KBM-7 (cell line): ENCODE results near the gene TBC1D13.
A peak's percentile ranks its signal among the peaks of the same experiment; 100 is the strongest.

Experiments
- DNase-seq: peaks from one replicate; pipeline ENCODE4 v3.0.0-alpha.2; 2015
- in situ Hi-C: fragments of 300-500 bp; cut with MboI; formaldehyde crosslinking; loops from 2 replicates; pipeline ENCODE4 v1.14.3; 2020; ENCODE audit warnings: low sequenced_read_pairs, low pct_unique_long_range_greater_than_20kb, mixed read lengths

The TBC1D13 gene

DNA sequence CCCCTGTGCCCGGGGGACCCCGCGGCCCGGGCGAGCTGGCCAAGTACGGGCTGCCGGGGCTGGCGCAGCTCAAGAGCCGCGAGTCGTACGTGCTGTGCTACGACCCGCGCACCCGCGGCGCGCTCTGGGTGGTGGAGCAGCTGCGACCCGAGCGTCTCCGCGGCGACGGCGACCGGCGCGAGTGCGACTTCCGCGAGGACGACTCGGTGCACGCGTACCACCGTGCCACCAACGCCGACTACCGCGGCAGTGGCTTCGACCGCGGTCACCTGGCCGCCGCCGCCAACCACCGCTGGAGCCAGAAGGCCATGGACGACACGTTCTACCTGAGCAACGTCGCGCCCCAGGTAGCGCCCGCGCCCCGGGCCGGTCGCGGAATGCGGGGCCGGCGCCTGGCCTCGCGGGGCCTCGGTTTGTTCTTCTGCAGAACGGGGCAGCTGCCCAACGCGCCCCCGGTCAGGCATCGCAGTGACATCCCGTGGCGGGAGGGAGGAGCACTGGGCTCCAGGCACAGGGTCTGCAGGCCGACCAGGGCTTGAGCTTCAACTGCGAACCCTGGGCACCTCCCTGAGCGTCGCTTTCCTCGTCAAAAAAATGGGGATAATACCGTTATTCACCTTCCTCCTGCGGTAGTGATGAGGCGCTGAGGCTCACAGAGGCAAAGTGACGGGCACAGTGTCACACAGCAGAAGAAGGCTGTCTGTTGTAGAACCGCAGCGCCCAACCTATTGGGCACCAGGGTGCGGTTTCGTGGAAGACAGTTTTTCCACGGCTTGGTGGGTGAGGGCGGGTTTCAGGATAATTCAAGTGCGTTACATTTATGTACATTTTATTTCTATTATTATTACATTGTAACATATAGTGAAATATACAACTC, 32.0 kb downstream of the TBC1D13 start:
- DNase-seq: peak; percentile 44
- in situ Hi-C loops: no loop called here

DNA sequence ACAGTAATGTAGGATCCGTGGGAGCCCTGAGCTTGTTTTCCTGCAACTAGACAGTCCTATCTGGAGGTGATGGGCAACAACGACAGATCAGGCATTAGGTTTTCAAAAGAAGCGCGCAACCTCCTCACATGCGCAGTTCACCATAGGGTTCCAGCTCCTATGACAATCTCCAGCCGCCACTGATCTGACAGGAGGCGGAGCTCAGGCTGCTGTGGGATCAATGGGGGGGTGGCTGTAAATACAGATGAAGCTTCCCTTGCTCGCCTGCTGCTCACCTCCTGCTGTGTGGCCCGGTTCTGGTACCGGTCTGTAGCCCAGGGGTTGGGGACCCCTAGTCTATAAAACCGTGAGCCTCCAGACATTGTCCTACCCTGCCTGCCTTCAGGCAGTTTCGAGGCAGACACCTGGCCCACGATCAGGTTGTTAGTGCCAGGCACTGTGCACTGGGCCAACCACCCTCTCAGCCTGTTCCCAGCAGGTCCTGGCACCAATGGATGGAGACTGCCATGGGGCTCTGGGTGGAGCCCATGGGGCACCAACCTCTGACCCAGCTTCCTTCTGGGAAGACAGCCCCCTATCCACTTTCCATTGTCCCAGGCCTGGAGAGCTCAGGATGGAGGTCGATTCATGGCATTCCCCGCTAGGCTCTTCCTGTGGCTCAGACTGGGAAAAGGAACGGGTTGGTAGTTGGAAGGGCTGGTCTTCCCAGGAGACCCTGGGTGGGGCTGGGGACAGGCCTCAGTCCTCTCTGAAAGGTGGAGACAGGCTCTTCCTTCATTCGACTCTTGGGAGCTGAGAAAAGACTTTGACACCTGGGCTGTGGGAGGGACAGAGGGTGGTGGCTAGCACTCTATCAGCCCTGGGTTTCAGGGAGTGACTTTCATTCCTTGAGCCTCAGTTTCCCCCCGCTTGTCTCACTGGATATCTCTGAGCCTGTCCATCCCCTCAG, 32.9 kb downstream of the TBC1D13 start:
- in situ Hi-C loops: no loop called here
- DNase-seq: peak; percentile 28

DNA sequence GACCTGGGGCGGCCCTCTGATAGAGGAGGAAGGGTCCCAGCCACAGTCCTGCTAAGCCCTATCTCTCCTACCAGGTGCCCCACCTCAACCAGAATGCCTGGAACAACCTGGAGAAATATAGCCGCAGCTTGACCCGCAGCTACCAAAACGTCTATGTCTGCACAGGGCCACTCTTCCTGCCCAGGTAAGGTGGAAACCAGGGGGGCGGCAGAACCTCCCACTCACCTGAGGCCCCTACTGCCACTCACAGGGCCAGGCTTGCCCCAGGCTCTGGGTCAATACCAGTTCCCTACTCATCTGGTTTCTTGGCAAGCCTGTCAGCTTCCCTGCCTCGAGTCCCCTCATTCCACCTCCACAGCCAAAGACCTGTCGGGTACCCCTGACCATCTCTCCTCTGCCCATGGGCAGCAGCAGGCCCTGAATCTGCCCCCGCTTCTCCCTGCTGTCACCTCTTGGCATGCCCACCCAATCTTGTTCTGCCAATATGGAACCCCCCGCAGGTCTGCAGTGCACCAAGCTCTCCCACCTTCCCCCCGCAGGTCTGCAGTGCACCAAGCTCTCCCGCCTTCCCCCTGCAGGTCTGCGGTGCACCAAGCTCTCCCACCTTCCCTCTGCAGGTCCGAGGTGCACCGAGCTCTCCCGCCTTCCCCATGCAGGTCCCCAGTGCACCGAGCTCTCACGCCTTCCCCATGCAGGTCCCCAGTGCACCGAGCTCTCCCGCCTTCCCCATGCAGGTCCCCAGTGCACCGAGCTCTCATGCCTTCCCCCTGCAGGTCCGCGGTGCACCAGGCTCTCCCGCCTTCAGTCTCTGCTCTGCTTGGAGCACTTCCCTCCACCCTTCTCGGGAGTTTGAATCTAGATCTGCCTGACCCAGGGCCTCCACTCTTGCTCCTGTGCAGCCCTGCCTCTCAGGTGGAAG, 33.9 kb downstream of the TBC1D13 start:
- no peak for DNase-seq
- in situ Hi-C loops: no loop called here

DNA sequence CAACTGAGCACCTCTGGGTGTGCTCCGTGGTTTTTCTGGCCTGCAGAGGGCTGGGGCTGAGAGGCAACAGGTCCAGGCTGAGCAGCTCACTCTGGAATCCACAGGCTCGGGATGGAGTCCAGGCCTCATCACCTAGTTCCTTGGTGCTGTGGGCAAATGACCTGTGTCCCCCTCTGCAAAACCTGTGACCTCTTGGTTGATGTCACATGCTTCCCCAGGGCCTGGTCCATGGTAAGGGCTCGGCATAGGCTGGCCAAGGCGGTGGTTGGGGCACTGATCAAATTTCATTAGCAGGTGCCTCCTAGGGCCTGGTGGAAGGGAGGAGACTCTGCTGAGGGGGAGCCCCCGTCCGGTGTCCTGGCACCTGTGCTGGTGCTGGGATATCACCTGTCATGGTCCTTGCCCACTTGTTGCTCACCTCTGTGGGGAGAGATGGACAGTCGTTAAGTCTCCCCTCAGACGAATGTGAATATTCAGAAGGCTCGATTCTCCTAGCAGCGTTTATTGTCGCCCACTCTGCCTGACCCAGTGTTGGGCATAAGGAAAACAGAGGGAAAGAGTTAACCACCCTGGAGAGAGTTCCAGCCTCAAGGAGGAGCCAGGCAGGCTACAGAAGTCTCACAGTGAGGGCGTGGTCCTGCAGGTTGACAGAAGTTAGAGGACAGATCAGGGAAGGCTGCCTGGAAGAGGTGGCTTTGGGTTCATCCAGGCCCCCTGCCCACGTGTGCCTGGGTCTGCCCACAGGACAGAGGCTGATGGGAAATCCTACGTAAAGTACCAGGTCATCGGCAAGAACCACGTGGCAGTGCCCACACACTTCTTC, 34.7 kb downstream of the TBC1D13 start:
- DNase-seq: no peak
- in situ Hi-C loops: no loop called here

DNA sequence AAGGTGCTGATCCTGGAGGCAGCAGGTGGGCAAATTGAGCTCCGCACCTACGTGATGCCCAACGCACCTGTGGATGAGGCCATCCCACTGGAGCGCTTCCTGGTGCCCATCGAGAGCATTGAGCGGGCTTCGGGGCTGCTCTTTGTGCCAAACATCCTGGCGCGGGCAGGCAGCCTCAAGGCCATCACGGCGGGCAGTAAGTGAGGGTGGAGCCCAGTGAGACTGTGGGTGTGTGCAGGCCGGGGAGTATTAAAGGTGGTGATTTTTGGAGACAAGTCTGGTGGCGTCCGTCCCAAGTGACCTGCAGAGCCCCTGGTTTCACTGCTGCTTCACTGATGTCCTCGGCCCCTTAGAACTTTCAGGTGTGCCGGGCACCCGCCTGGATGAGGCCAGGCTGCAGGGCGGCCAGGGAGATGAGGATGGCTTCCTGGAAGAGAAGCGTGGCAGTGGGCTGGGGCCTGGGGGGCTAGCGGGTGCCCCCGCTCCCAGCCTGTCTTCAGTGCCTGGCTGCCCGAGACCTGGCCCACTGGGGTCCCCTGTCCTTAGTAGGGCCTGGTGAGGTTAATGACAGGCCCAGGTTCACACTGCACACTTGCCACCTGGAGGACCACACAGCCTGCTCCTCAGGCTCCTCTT, 35.5 kb downstream of the TBC1D13 start:
- no peak for DNase-seq

DNA sequence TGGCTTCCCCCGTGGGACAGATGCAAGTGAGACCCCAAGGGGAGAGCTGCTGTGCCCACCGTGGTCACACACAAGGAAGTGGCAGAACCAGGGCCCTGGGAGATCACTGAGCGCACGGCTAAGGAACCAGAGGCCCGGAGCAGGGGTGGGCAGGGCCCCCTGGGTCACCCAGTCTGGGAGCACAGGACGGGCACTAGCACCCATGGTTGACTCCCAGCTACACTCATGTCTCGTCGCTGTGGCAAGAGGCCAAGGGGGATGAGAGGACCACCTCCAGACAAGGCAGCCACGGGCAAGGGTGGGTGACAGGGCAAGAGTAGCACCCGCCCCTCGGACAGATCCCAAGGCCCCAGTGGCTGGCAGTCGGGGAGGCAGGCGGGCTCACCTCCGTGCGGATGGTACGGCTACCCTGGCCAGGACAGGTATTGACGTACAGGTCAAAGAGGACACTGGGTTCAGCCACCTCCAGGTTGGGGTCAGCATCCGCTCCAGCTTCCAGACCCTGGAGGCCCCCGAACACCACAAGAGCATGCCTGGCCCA, 36.4 kb downstream of the TBC1D13 start:
- in situ Hi-C loops: no loop called here
- no peak for DNase-seq

More for the DNA sequence above, 35.5 kb downstream of the TBC1D13 start:
- in situ Hi-C loops: no loop called here

DNA sequence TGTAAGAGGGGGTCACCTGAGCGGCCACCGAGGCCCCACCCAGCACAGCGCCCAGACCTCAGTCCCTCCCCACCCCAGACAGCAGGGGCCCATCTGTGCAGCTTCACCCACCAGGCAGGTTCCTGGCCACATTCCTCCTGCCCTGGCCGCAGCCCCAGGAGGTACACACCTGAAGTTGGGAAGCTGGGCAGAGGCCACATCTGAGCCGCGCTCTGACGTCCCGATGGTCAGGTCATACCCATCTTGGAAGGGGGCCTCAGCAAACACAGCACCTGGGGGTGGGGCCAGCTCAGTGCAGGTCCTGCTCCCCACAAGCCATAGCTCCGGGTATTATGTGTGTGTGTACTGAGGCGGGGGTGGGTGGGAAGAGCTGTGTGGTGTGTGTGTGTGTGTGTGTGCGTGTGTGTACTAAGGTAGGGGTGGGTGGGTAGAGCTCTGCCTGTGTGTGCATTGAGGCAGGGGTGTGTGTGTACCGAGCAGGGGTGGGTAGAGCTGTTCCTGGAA, 36.9 kb downstream of the TBC1D13 start:
- in situ Hi-C loops: no loop called here

DNA sequence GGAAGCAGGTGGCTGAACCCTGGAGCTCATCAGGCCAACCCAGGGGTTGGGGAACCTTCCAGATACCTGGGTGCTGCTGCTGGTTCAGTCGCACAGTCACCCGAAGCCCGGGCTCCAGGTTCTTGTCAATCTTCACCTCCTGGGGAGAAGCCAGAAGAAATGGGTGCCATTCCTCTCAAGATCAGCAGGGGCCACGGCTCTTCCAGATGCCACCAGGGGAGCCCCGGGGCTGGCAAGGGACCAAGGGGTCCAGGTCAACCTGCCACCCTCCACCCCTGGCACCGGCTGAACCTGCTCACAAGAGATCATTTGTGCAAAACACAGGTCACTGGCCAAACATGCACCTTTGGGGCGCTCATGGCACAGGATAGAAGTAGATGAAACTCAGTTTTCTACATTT, 37.9 kb downstream of the TBC1D13 start:
- in situ Hi-C loops: no loop called here
- no peak for DNase-seq

More for the DNA sequence above, 36.9 kb downstream of the TBC1D13 start:
- DNase-seq: no peak

DNA sequence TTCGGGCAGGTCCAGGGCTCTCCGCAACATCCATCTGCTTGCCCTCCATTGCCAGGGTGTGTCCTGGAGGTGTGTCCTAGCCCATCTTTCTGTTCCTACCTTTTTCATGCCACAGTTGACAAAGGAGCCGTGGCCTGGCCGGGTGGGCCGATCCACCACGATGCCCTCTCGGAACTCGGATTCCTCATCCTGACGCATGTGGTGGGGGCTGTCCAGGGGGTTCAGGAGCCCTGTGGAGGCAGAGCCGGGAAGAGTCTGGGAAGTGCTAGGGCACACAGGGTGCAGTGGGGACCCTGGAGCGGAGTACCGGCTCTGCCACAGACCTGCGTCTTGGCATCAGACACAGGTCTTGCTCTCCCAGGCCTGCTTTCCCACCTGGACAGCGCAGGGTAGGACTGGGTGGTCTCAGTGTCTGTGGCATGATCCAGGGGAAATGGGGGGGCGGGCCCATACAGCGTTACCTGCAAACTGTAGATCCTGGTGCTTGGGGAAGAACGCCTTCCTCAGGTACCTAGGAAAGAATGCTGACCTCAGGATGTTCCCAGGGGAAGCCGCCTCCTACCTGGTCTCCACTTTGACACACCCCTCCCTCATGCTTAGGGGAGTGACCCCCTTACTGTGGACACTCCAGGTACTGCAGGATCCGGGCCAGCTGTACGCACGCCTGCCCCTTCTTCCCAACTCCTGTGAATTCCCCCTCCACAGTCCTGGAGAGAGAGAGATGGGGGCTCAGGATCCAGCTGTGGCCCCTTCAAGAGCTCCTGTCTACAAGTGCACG, 39.1 kb downstream of the TBC1D13 start:
- in situ Hi-C loops: no loop called here
- DNase-seq: no peak

DNA sequence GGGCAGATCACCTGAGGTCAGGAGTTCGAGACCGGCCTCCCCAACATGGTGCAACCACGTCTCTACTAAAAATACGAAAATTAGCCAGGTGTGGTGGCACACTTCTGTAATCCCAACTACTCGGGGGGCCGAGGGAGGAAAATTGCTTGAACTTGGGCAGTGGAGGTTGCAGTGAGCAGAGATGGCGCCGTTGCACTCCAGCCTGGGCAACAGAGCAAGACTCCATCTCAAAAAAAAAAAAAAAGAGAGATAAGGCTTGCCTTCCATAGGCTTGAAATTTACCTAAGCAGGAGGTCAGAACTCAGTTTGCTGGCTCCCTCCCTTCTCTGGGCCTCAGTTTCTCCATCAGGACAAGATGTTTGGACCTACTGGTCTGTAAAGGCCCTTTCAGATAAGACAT, 41.2 kb downstream of the TBC1D13 start:
- in situ Hi-C loops: no loop called here
- no peak for DNase-seq

DNA sequence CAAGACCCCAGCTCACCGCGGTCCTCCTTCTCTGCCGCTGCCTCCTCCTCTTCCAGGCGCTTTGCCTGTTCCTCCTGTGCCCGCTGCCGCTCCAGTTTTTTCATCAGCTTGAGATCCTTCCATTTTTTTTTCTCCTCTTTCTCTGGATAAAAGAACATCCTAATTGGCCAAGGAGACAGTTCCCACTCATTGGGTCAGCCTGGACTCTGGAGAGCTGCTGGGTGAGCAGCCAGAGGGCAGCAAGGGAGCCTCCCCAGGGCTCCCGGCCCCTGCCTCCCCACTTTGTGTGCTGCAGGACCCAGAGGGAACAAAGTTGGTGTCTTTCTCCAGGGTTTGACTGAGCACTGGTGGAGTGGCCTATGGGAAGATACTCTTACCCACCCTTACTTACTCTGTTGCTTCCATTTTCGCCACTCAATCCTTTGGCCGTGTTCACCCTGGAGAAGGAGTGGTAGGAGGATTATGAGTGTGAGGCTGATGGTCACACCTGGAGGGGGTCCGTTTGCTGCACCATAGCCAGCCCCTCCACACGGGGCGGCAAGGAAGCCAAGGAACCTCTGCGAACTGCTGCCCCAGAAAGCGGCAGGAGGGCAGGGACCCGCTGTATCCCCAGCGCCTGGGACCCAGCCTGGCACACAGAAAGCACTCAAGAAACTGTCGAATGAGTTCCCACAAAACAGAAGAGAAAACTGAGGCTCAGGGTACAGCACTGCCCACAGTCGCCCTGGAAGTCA, 41.8 kb downstream of the TBC1D13 start:
- no peak for DNase-seq
- in situ Hi-C loops: no loop called here

DNA sequence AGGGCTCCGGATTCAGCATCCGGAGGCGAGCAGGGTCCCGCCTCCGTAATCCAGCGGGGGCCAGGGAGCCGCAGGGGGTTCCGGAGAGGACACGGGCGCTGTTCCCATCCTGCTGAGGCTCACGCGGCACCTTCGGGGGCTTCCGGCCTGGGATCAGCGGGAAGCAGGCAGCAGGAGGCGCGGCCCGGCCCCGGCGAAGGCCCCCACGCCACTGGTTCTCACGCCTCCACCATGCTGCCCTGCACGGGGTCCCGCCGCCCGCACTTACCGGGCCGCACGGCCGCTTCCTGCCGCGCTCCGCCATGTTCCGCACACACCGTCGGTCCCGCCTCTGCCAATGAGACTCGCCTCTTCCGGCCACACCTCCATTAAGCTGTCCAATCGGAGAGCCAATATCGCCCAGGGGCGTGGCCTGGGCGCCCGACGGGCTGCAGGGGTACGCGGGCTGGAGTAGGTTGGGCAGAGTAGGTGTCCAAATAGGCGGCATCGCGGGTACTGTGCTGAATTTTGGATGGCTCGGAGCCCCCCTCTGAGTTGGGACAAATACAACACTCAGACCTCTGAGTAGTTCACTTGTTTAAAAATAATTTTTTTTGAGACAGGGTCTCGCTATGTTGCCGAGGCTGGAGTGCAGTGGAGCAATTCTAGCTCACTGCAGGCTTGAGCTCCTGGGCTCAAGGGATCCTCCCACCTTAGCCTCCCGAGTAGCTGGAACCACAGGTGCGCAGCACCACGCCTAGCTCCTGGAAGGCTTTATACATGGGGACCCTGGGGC, 42.6 kb downstream of the TBC1D13 start, which contains the start of gene SPOUT1:
TSS of gene SPOUT1 (minus strand) at position 318 of the 775 bp plus-strand sequence. CDS start at position 304, 14 bp downstream.
- DNase-seq: peak; percentile 97
- in situ Hi-C loops: no loop called here

DNA sequence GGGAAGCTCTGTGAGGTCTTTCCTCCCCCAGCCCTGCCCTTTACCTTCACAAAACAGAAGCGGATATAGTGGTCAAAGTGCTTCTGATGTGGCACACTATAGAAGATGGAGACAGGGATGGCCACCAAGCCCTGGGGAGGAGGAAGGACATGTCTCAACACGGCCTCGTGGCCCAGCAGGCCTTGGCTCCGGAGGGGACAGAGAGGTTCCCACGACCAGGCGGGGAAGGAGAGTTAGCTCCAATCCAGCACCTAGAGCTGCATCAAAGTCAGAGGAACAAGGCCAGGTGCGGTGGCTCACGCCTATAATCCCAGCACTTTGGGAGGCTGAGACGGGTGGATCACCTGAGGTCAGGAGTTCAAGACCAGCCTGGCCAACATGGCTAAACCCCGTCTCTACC, 46.6 kb downstream of the TBC1D13 start:
- no peak for DNase-seq
- in situ Hi-C loops: no loop called here

DNA sequence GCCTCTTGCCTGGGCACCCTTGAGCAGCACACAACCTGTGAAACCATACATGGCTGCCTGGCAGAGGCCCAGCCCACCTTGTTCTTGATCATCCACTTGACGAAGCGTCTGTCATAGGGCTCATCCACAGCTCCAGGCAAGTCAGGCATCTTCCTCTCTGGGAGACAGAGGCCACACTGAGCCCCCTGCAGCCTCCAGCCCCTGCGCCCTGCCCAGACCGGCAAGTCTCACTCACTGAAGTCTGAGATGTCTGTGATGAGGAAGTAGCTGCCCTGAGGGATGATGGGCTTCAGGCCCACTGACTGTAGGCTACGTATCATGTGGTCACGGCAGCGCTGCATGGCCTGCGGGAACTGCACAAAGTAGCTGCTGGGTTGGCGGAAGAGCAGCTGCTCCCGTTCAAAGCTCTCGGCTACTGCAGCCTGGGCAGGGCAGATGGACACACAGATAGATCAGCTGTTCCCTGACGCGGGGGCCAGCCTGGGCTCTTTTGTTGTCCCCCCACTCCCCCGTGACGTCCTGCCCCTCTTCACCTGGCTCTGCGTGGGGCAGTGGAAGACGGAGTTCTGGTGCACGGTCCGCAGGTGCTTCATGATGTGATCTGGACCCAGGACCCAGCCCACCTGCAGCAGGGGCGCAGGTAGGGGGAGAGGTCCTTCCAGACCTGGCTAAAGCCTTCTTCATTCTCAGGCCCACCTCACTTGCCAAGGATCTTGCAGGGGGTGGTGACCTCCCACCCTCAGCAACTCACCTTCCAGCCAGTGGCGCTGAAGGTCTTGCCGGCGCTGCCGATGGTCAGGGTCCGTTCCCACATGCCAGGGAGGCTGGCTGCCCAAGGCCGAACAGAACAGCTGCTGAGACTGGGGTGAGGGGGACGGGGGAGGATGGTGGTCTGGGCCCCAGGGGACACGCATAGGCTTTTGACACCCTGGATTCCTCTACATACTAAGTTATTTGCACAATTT, 48.5 kb downstream of the TBC1D13 start:
- DNase-seq: no peak
- in situ Hi-C loops: no loop called here
